Heart right ventricle (tissue), 16 donors: ENCODE results near the gene SNCG. TPM values are rescaled to one million over a fixed set of nuclear protein-coding genes. Genes with fewer than 3 reads are reported as not detected.
"Not testable (repeated sequence)": the region's sequence is repeated elsewhere in the genome, so short reads cannot be mapped to it uniquely, and the experiment has no call there.

Source experiments
- ATAC-seq, 8 donors: fragments of 200-7000 bp; cut with Tn5 transposase; one replicate each; pipeline ENCODE4 v1.9.1; 2020; ENCODE audit warnings: mild to moderate bottlenecking in 8 of 8, moderate library complexity in 8 of 8, moderate number of reproducible peaks in 1 of 8
- DNase-seq, 2 donors: peaks; one replicate each; pipeline ENCODE4 v3.0.0-alpha.2; 2020
- H3K27ac ChIP-seq, 10 donors: fragments of 200-600 bp; sonication (generic) in 2 of 10; one replicate each; pipeline versions ENCODE4 v1.5.0 to v1.8.0; 2020 to 2022; ENCODE audit warnings: mild to moderate bottlenecking in 3 of 10
- H3K27me3 ChIP-seq, 7 donors: fragments of 200-600 bp; one replicate each; pipeline ENCODE4 v1.8.0; 2021 to 2022; ENCODE audit warnings: mild to moderate bottlenecking in 2 of 7
- H3K36me3 ChIP-seq, 9 donors: fragments of 200-600 bp; sonication (generic) in 1 of 9; one replicate each; pipeline versions ENCODE4 v1.5.0 to v1.8.0; 2020 to 2022; ENCODE audit warnings: mild to moderate bottlenecking in 2 of 9
- H3K4me1 ChIP-seq, 9 donors: fragments of 200-600 bp; sonication (generic) in 1 of 9; one replicate each; pipeline versions ENCODE4 v1.5.0 to v1.8.0; 2020 to 2022; ENCODE audit warnings: mild to moderate bottlenecking in 4 of 9
- H3K4me3 ChIP-seq, 10 donors: fragments of 200-600 bp; sonication (generic) in 2 of 10; one replicate each; pipeline versions ENCODE4 v1.5.0 to v1.8.0; 2020 to 2022; ENCODE audit warnings: mild to moderate bottlenecking in 7 of 10, moderate library complexity in 2 of 10
- H3K9me3 ChIP-seq, 11 donors: fragments of 200-600 bp in 10 of 11; sonication (generic) in 2 of 11; one replicate each; pipeline versions ENCODE4 v1.5.0 to v1.8.0; 2013 to 2022; ENCODE audit warnings: mild to moderate bottlenecking in 2 of 11, control low read depth in 1 of 11, moderate library complexity in 1 of 11
- CTCF ChIP-seq, 9 donors: fragments of 200-600 bp; sonication (generic) in 2 of 9; IDR thresholded peaks; one replicate each; pipeline versions ENCODE4 v1.5.0 to v1.8.0; 2021 to 2022; ENCODE audit warnings: antibody characterized with exemption in 9 of 9, mild to moderate bottlenecking in 5 of 9, moderate library complexity in 1 of 9
- WGBS, 2 donors: extraction: QIAGEN DNeasy Blood & Tissue Kit; methylation state at CpG; one replicate each; pipeline ENCODE4 v1.1.7; 2013; ENCODE audit warnings: inconsistent platforms in 1 of 2; 5-methylcytosine and 5-hydroxymethylcytosine counted together
- intact Hi-C, 10 donors: fragments of 100-400 bp; cut with DNase I; formaldehyde crosslinking; loops; one replicate each; pipeline versions ENCODE4 v1.11.1 to v1.14.2; 2022
- polyA plus RNA-seq, 2 donors: library from polyadenylated mRNA; stranded (reverse); fragments of 200-250 nt; gene quantifications; one replicate each; pipeline ENCODE4 v1.2.3, GENCODE V29; 2013
- total RNA-seq, 10 donors: library from RNA; stranded (reverse); fragmentation: NEBNext Ultra II Directional in 3 of 10; extraction: Animal tissue kit (Norgen Biotek cat#: 25700) in 3 of 10; gene quantifications; one replicate each; pipeline versions ENCODE4 v1.2.1 to v1.2.4, GENCODE V29; 2021 to 2023
- donor health status: Arrhythmogenic right ventricular cardiomyopathy.
- donor health status: ischemic (EF 13 %, LVEDD 7.1; RV severe dilation, severe dysfunction).
- donor health status: healthy with polysubstance abuse.
- donor health status: DM: no; HTN: yes; CAD: no.
- donor health status: DM: no; HTN: no; CAD: no.
- donor health status: ischemic (EF 25% LVEDD 6.9; RV normal size, moderate dysfunction).
- donor health status: ischemic (EF 25% LVEDD 5.7; RV mildly dilated, moderate dysfunction).
- donor health status: healthy.
- donor health status: DM: yes; HTN: yes; CAD: no.
- donor health status: Ischemic cardiomyopathy.
- donor health status: ischemic (EF 35%, LVEDD 5.7; RV mildly dilated, moderate dysfunction).
- donor health status: nonischemic (EF 11% LVEDD 7.7; RV severe dilation, severe dysfunction).
- donor health status: DM: yes; HTN: yes; CAD: no.
- donor health status: PGD.
- donor health status: ischemic (EF 29% LVEDD 5.4; RV normal size, mild dysfunction).
- donor health status: nonischemic (EF 23%, LVEDD 6.1; RV moderate dilation, normal function).

Gene SNCG
- total and polyA plus RNA-seq, 12 donors: 9.4 to 68.0 (median 14.4) TPM

GRCh38 chr10:87000491-87000890 lies 42.1 kb downstream of the SNCG start:
- Histone ChIP-seq H3K27ac (no peak overlapping the region), H3K4me1 (no peaks in the 10 kb centered on the region), H3K36me3 (peaks cover 0 to 52% (median 0%) of the 10 kb centered on the region in 9 donors), H3K27me3 (no peaks in the 10 kb centered on the region), H3K4me3 (no peak overlapping the region), H3K9me3 (no peaks in the 10 kb centered on the region)
- ATAC-seq (no peak), DNase-seq (no peak)
- TF ChIP-seq CTCF (IDR thresholded peaks at IDR 0.05): no peak
- intact Hi-C loops: no loop called here
- 67 to 84% methylated on average over 3 of the region's 3 CpGs for WGBS, 2 donors

- 43 to 62% methylated on average over 1 of the region's 1 CpG for WGBS, 2 donors
- intact Hi-C loops, ATAC-seq: not testable (repeated sequence)
Observed at GRCh38 chr10:87007124-87007523, 48.7 kb downstream of the SNCG start.

GRCh38 chr10:87007674-87008073 lies 49.3 kb downstream of the SNCG start:
- H3K4me1 ChIP-seq, H3K9me3 ChIP-seq, H3K27me3 ChIP-seq, H3K4me3 ChIP-seq, intact Hi-C loops, ATAC-seq, H3K27ac ChIP-seq, DNase-seq: not testable (repeated sequence)
- H3K36me3 ChIP-seq: peaks cover 0 to 13% (median 0%) of the 10 kb centered on the region in 9 donors
- WGBS, 2 donors: 95 to 99% methylated on average over 6 of the region's 6 CpGs

More at GRCh38 chr10:87007124-87007523, 48.7 kb downstream of the SNCG start:
- not testable (repeated sequence) for H3K27me3 ChIP-seq, H3K4me3 ChIP-seq, H3K27ac ChIP-seq, H3K4me1 ChIP-seq, DNase-seq, H3K9me3 ChIP-seq
- peaks cover 0 to 13% (median 0%) of the 10 kb centered on the region in 9 donors for H3K36me3 ChIP-seq

GRCh38 chr10:87008303-87008702 lies 49.9 kb downstream of the SNCG start:
- WGBS, 2 donors: 96 to 97% methylated on average over 7 of the region's 7 CpGs
- DNase-seq, ATAC-seq, H3K4me3 ChIP-seq, H3K27me3 ChIP-seq, intact Hi-C loops, H3K27ac ChIP-seq, H3K4me1 ChIP-seq, H3K9me3 ChIP-seq: not testable (repeated sequence)
- peaks cover 0 to 13% (median 0%) of the 10 kb centered on the region in 9 donors for H3K36me3 ChIP-seq

- intact Hi-C loops, DNase-seq, H3K27ac ChIP-seq, ATAC-seq, H3K9me3 ChIP-seq, H3K4me1 ChIP-seq, H3K4me3 ChIP-seq, H3K36me3 ChIP-seq, H3K27me3 ChIP-seq: not testable (repeated sequence)
- WGBS, 2 donors: 88 to 91% methylated on average over 17 of the region's 18 CpGs
Observed at GRCh38 chr10:87009134-87009696, 50.8 kb downstream of the SNCG start.

Other genes starting within 250 kb of the SNCG start
- gene BMPR1A, start 202.0 kb upstream of the SNCG start, total RNA-seq: 10 to 100 TPM; 34.4 to 69.0 (median 47.7) TPM
- 10 to 100 TPM in 1 of 2 donors, 1 to 10 TPM in 1; 6.7 to 10.3 TPM for gene BMPR1A, start 202.0 kb upstream of the SNCG start, polyA plus RNA-seq
- 10 to 100 TPM; 23.4 to 43.2 (median 36.2) TPM for gene MMRN2, start 984 bp upstream of the SNCG start, total RNA-seq
- gene MMRN2, start 984 bp upstream of the SNCG start, polyA plus RNA-seq: 10 to 100 TPM; 22.5 to 31.7 TPM
- gene ADIRF, start 9.9 kb downstream of the SNCG start, total RNA-seq: 100 to 1,000 TPM in 1 of 10 donors, 10 to 100 TPM in 9; 18.5 to 113 (median 40.4) TPM
- gene ADIRF, start 9.9 kb downstream of the SNCG start, polyA plus RNA-seq: 100 to 1,000 TPM; 174 to 234 TPM
- not detected for gene FAM25A, start 61.7 kb downstream of the SNCG start, total RNA-seq
- not detected for gene FAM25A, start 61.7 kb downstream of the SNCG start, polyA plus RNA-seq
- gene GLUD1, start 136.2 kb downstream of the SNCG start, total RNA-seq: 100 to 1,000 TPM in 7 of 10 donors, 10 to 100 TPM in 3; 85.9 to 130 (median 119) TPM
- gene GLUD1, start 136.2 kb downstream of the SNCG start, polyA plus RNA-seq: 10 to 100 TPM; 38.0 to 66.8 TPM
- gene SHLD2, start 136.6 kb downstream of the SNCG start, total RNA-seq: 10 to 100 TPM in 8 of 10 donors, 1 to 10 TPM in 2; 9.5 to 16.1 (median 11.6) TPM
- gene SHLD2, start 136.6 kb downstream of the SNCG start, polyA plus RNA-seq: 10 to 100 TPM in 1 of 2 donors, 1 to 10 TPM in 1; 9.4 to 10.0 TPM